Colonic mucosa (tissue), 4 donors: ENCODE measurements around the gene C1orf198. TPM values are rescaled to one million over a fixed set of nuclear protein-coding genes. Genes with fewer than 3 reads are reported as not detected.

Experiments used
- DNase-seq: peaks from one replicate; pipeline ENCODE4 v3.0.0-alpha.2; 2020
- H3K27ac ChIP-seq: fragments of 200-600 bp; one replicate; pipeline ENCODE4 v1.8.0; 2021
- H3K27me3 ChIP-seq: fragments of 200-600 bp; one replicate; pipeline ENCODE4 v1.8.0; 2021
- H3K36me3 ChIP-seq: fragments of 200-600 bp; one replicate; pipeline ENCODE4 v1.8.0; 2021
- H3K4me1 ChIP-seq: fragments of 200-600 bp; one replicate; pipeline ENCODE4 v1.8.0; 2021; ENCODE audit warnings: mild to moderate bottlenecking
- H3K4me3 ChIP-seq: fragments of 200-600 bp; one replicate; pipeline ENCODE4 v1.8.0; 2021
- H3K9ac ChIP-seq, 2 donors: one replicate each; pipeline ENCODE4 v1.7.0; 2013; ENCODE audit warnings: control low read depth in 2 of 2, low read depth in 2 of 2, low read length in 2 of 2
- H3K9me3 ChIP-seq: fragments of 200-600 bp; one replicate; pipeline ENCODE4 v1.8.0; 2021
- CTCF ChIP-seq: fragments of 200-600 bp; IDR thresholded peaks from one replicate; pipeline ENCODE4 v1.8.0; 2022; ENCODE audit warnings: antibody characterized with exemption, mild to moderate bottlenecking
- intact Hi-C: fragments of 100-400 bp; cut with DNase I; formaldehyde crosslinking; loops from one replicate; pipeline ENCODE4 v1.14.1; 2022
- total RNA-seq, 2 donors: library from RNA; stranded (reverse); fragmentation: NEBNext Ultra II Directional in 1 of 2; extraction: Animal tissue kit (Norgen Biotek cat#: 25700) in 1 of 2; gene quantifications; one replicate each; pipeline ENCODE4 v1.2.1, GENCODE V29; 2021
- donor health status: healthy.
- donor health status: DM: no; HTN: no; CAD: no.
- donor health status: DM: no; HTN: no; CAD: no.

Gene C1orf198
- total RNA-seq, 2 donors from 2014 or later, result 19.1 to 24.6 TPM

- no peak for TF ChIP-seq CTCF
- H3K27me3 ChIP-seq, result no peaks in the 10 kb centered on the region
- H3K36me3 ChIP-seq, result no peaks in the 10 kb centered on the region
- no peak overlapping the region for H3K27ac ChIP-seq
- H3K9me3 ChIP-seq, result no peaks in the 10 kb centered on the region
- H3K4me3 ChIP-seq, result no peak overlapping the region
- no peak for DNase-seq
- intact Hi-C loops, result loop anchor here (5.0 kb wide), 2 partner anchors 122 to 417 kb away; no protein-coding TSS in a partner anchor
- no peak overlapping the region for H3K9ac ChIP-seq
- no peaks in the 10 kb centered on the region for H3K4me1 ChIP-seq
These were observed 73.3 kb downstream of the C1orf198 start for GRCh38 chr1:230794871-230795605.

DNA sequence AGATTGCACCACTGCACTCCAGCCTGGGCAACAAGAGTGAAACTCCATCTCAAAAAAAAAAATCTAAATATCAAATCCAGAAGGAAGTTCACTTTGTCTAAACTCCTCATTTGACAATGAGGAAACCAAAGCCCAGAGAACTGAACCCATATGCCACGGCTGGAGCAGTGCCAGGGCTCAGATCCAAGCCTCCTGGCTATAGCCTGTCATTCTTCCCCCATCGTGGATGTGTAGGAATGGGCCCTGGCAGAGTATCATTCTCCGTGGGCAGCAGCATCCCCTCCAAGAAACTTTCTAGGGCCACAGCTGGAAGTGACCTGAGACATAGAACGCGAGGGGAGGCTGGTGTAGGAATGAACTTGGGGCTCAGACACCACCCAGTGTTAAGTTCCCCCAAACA, 73.9 kb downstream of the C1orf198 start:
- intact Hi-C loops, result no loop called here
- TF ChIP-seq CTCF, result no peak
- Histone ChIP-seq H3K27ac (no peak overlapping the region), H3K4me1 (no peaks in the 10 kb centered on the region), H3K27me3 (no peaks in the 10 kb centered on the region), H3K9ac (no peak overlapping the region), H3K4me3 (no peak overlapping the region), H3K36me3 (no peaks in the 10 kb centered on the region), H3K9me3 (no peaks in the 10 kb centered on the region)
- DNase-seq, result no peak

GRCh38 chr1:230793463-230793745, 74.9 kb downstream of the C1orf198 start:
- H3K4me1 ChIP-seq, result no peaks in the 10 kb centered on the region
- no peak overlapping the region for H3K9ac ChIP-seq
- intact Hi-C loops, result no loop called here
- no peak overlapping the region for H3K27ac ChIP-seq
- no peaks in the 10 kb centered on the region for H3K36me3 ChIP-seq
- no peak for DNase-seq
- no peaks in the 10 kb centered on the region for H3K9me3 ChIP-seq
- no peaks in the 10 kb centered on the region for H3K27me3 ChIP-seq
- no peak overlapping the region for H3K4me3 ChIP-seq
- TF ChIP-seq CTCF, result no peak

GRCh38 chr1:230792691-230793462, 75.4 kb downstream of the C1orf198 start:
- H3K4me3 ChIP-seq, result no peak overlapping the region
- H3K9me3 ChIP-seq, result no peaks in the 10 kb centered on the region
- no peaks in the 10 kb centered on the region for H3K27me3 ChIP-seq
- H3K27ac ChIP-seq, result no peak overlapping the region
- no peaks in the 10 kb centered on the region for H3K4me1 ChIP-seq
- intact Hi-C loops, result no loop called here
- DNase-seq, result no peak
- TF ChIP-seq CTCF, result no peak
- no peak overlapping the region for H3K9ac ChIP-seq
- no peaks in the 10 kb centered on the region for H3K36me3 ChIP-seq

GRCh38 chr1:230791986-230792564, 76.2 kb downstream of the C1orf198 start:
- no peaks in the 10 kb centered on the region for H3K4me1 ChIP-seq

More at GRCh38 chr1:230791986-230792564, 76.2 kb downstream of the C1orf198 start:
- Histone ChIP-seq H3K9ac (no peak overlapping the region), H3K27me3 (no peaks in the 10 kb centered on the region), H3K4me3 (no peak overlapping the region), H3K36me3 (no peaks in the 10 kb centered on the region), H3K27ac (no peak overlapping the region), H3K9me3 (no peaks in the 10 kb centered on the region)
- DNase-seq, result no peak
- no peak for TF ChIP-seq CTCF
- intact Hi-C loops, result no loop called here
